ENCODE measurements around the gene LBX2.
A peak's percentile ranks its signal among the peaks of the same experiment; 100 is the strongest.
"Not testable (repeated sequence)": the region's sequence is repeated elsewhere in the genome, so short reads cannot be mapped to it uniquely, and the experiment has no call there.

LBX2 gene

GRCh38 chr2:74470742-74471141 lies 28.7 kb downstream of the LBX2 start:
- not testable (repeated sequence) for H3K27me3 ChIP-seq (ENCODE audit: insufficient read depth, low read length, poor library complexity)
- WGBS (ENCODE audit: extremely low coverage, insufficient coverage, low lambda C conversion rate) = no CpG with 5 or more reads among the region's 12 CpGs

GRCh38 chr2:74464406-74464805 lies 35.0 kb downstream of the LBX2 start:
- no peak overlapping the region for H3K4ac ChIP-seq (ENCODE audit: low read depth, low read length)
- no peak overlapping the region for H3K27ac ChIP-seq (ENCODE audit: low read depth, low read length)
- H3K9ac ChIP-seq (ENCODE audit: low read length) = peak overlapping the region; percentile 97
- H3K18ac ChIP-seq (ENCODE audit: low read length) = no peak overlapping the region
- H3K4me3 ChIP-seq (ENCODE audit: low read length) = peak overlapping the region; percentile 82
- H3K4me2 ChIP-seq (ENCODE audit: low read length) = peak overlapping the region; percentile 93
- H2AK5ac ChIP-seq (ENCODE audit: low read length) = no peak overlapping the region
- H4K5ac ChIP-seq (ENCODE audit: low read length) = no peak overlapping the region
- peak overlapping the region; percentile 98 for H3K56ac ChIP-seq (ENCODE audit: low read length)
- peaks cover 8% of the 10 kb centered on the region for H3K79me2 ChIP-seq (ENCODE audit: control insufficient read depth, insufficient read depth, low read length)
- H2BK5ac ChIP-seq (ENCODE audit: low read length) = no peak overlapping the region
- peaks cover 3% of the 10 kb centered on the region for H3K79me1 ChIP-seq (ENCODE audit: low read length)
- H4K8ac ChIP-seq (ENCODE audit: low read depth, low read length) = no peak overlapping the region
- no peak overlapping the region for H2BK15ac ChIP-seq (replicated peaks; ENCODE audit: low read depth)
- H3K4me1 ChIP-seq (ENCODE audit: control insufficient read depth, low read depth, low read length) = no peaks in the 10 kb centered on the region
- no peak for DNase-seq
- H3K27me3 ChIP-seq (ENCODE audit: insufficient read depth, low read length, poor library complexity) = no peaks in the 10 kb centered on the region
- peaks cover 3% of the 10 kb centered on the region for H3K36me3 ChIP-seq (ENCODE audit: control insufficient read depth, insufficient read depth, low read length)
- H3K23ac ChIP-seq (ENCODE audit: low read length) = peak overlapping the region; percentile 94
- whole genome bisulfite sequencing (ENCODE audit: extremely low coverage, insufficient coverage, low lambda C conversion rate) = no CpG with 5 or more reads among the region's 13 CpGs
- H2BK120ac ChIP-seq (ENCODE audit: low read depth, low read length) = no peak overlapping the region

More at GRCh38 chr2:74470742-74471141, 28.7 kb downstream of the LBX2 start:
- not testable (repeated sequence) for H3K4me3 ChIP-seq (ENCODE audit: low read length); H3K56ac ChIP-seq (ENCODE audit: low read length); H2BK15ac ChIP-seq (replicated peaks; ENCODE audit: low read depth); H3K36me3 ChIP-seq (ENCODE audit: control insufficient read depth, insufficient read depth, low read length); H3K27ac ChIP-seq (ENCODE audit: low read depth, low read length); H3K79me2 ChIP-seq (ENCODE audit: control insufficient read depth, insufficient read depth, low read length); H4K5ac ChIP-seq (ENCODE audit: low read length); H3K9ac ChIP-seq (ENCODE audit: low read length); H2BK5ac ChIP-seq (ENCODE audit: low read length); H3K18ac ChIP-seq (ENCODE audit: low read length); H4K8ac ChIP-seq (ENCODE audit: low read depth, low read length); H2BK120ac ChIP-seq (ENCODE audit: low read depth, low read length); DNase-seq; H3K79me1 ChIP-seq (ENCODE audit: low read length); H3K4me2 ChIP-seq (ENCODE audit: low read length); H3K4ac ChIP-seq (ENCODE audit: low read depth, low read length); H3K23ac ChIP-seq (ENCODE audit: low read length); H3K4me1 ChIP-seq (ENCODE audit: control insufficient read depth, low read depth, low read length); H2AK5ac ChIP-seq (ENCODE audit: low read length)

DNA sequence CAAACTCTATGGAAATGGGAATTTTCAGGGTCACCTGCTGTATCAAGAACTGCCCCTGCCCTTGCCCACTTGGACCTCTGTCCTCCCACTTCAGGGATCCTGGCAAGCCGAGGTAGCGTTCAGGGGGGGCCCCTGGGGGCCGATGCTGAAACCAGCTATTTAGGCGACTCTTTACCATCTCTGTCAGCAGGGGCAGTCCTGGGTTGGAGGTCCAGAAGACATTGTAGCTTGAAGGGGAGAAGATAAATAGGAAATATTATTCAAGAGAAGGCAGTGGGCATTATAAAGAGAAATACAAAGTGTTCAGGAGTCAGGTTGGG lies 36.7 kb downstream of the LBX2 start:
- Histone ChIP-seq H3K9ac (ENCODE audit: low read length) (no peak overlapping the region), H3K4me2 (ENCODE audit: low read length) (no peak overlapping the region), H2BK120ac (ENCODE audit: low read depth, low read length) (no peak overlapping the region), H3K4ac (ENCODE audit: low read depth, low read length) (no peak overlapping the region), H3K23ac (ENCODE audit: low read length) (no peak overlapping the region), H3K4me3 (ENCODE audit: low read length) (no peak overlapping the region), H4K8ac (ENCODE audit: low read depth, low read length) (no peak overlapping the region), H4K5ac (ENCODE audit: low read length) (no peak overlapping the region), H3K79me1 (ENCODE audit: low read length) (peaks cover 10% of the 10 kb centered on the region), H2AK5ac (ENCODE audit: low read length) (no peak overlapping the region), H3K36me3 (ENCODE audit: control insufficient read depth, insufficient read depth, low read length) (peaks cover 3% of the 10 kb centered on the region), H3K4me1 (ENCODE audit: control insufficient read depth, low read depth, low read length) (no peaks in the 10 kb centered on the region), H2BK15ac (replicated peaks; ENCODE audit: low read depth) (no peak overlapping the region), H3K79me2 (ENCODE audit: control insufficient read depth, insufficient read depth, low read length) (peaks cover 15% of the 10 kb centered on the region), H3K27me3 (ENCODE audit: insufficient read depth, low read length, poor library complexity) (no peaks in the 10 kb centered on the region), H3K18ac (ENCODE audit: low read length) (no peak overlapping the region), H3K56ac (ENCODE audit: low read length) (no peak overlapping the region), H2BK5ac (ENCODE audit: low read length) (no peak overlapping the region), H3K27ac (ENCODE audit: low read depth, low read length) (no peak overlapping the region)
- no peak for DNase-seq
- WGBS (ENCODE audit: extremely low coverage, insufficient coverage, low lambda C conversion rate) = no CpG with 5 or more reads among the region's 4 CpGs

GRCh38 chr2:74462054-74462785 lies 37.2 kb downstream of the LBX2 start:
- Histone ChIP-seq H2BK120ac (ENCODE audit: low read depth, low read length) (no peak overlapping the region), H2BK15ac (replicated peaks; ENCODE audit: low read depth) (no peak overlapping the region), H3K4ac (ENCODE audit: low read depth, low read length) (no peak overlapping the region), H4K5ac (ENCODE audit: low read length) (no peak overlapping the region), H3K36me3 (ENCODE audit: control insufficient read depth, insufficient read depth, low read length) (peaks cover 3% of the 10 kb centered on the region), H3K4me1 (ENCODE audit: control insufficient read depth, low read depth, low read length) (no peaks in the 10 kb centered on the region), H3K23ac (ENCODE audit: low read length) (no peak overlapping the region), H3K79me2 (ENCODE audit: control insufficient read depth, insufficient read depth, low read length) (peaks cover 15% of the 10 kb centered on the region), H3K4me2 (ENCODE audit: low read length) (no peak overlapping the region), H2AK5ac (ENCODE audit: low read length) (no peak overlapping the region), H3K27me3 (ENCODE audit: insufficient read depth, low read length, poor library complexity) (no peaks in the 10 kb centered on the region), H3K27ac (ENCODE audit: low read depth, low read length) (no peak overlapping the region), H2BK5ac (ENCODE audit: low read length) (no peak overlapping the region), H3K79me1 (ENCODE audit: low read length) (peaks cover 10% of the 10 kb centered on the region), H3K56ac (ENCODE audit: low read length) (no peak overlapping the region), H4K8ac (ENCODE audit: low read depth, low read length) (no peak overlapping the region), H3K18ac (ENCODE audit: low read length) (no peak overlapping the region), H3K4me3 (ENCODE audit: low read length) (no peak overlapping the region), H3K9ac (ENCODE audit: low read length) (no peak overlapping the region)
- no CpG with 5 or more reads among the region's 20 CpGs for WGBS (ENCODE audit: extremely low coverage, insufficient coverage, low lambda C conversion rate)
- no peak for DNase-seq

DNA sequence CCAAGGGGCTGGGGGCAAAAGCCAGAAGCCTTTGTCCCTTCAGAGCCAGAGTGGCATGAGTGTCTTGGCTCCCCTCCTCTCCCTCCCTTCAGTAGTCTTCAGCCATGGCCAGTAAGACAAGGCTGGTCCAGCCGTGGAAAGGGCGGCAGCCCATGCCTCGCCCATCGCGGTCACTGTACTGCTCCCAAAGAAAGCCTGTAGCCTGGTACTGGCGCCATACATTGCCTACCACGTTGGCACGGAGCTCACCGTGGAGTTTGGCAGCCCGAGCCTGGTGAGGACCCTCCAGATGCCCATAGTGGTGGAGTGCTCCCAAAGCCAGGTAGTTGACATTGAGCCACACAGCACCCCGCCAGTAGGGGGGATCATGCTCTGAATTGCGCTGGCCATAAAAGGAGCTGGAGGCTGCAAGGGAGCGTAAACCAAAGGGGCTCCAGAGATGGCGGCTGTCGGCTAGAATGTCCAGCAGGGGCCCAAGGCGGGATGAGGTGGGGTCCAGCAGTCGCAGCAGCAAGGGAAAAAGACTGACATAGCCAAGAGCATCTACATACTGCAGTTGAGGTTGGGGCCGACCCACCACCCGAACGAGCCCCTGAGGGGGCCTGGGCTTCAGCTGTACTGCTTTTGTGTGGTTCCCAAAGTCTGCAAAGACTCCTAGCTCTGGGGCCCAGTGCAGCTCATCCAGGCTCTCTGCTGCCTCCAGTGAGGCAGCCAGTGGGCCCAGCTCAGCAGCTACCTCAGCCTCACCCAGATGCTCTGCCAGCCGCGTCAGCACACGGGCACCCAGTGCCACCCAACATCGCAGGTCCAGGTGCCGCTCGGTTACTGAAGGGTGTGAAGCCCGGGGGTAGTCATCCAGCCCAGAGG lies 38.0 kb downstream of the LBX2 start:
- WGBS (ENCODE audit: extremely low coverage, insufficient coverage, low lambda C conversion rate) = no CpG with 5 or more reads among the region's 27 CpGs
- H2BK15ac ChIP-seq (replicated peaks; ENCODE audit: low read depth) = no peak overlapping the region
- no peak overlapping the region for H4K8ac ChIP-seq (ENCODE audit: low read depth, low read length)
- H2BK5ac ChIP-seq (ENCODE audit: low read length) = no peak overlapping the region
- peaks cover 10% of the 10 kb centered on the region for H3K79me1 ChIP-seq (ENCODE audit: low read length)
- H3K18ac ChIP-seq (ENCODE audit: low read length) = no peak overlapping the region
- H3K4ac ChIP-seq (ENCODE audit: low read depth, low read length) = no peak overlapping the region
- no peak overlapping the region for H3K4me3 ChIP-seq (ENCODE audit: low read length)
- H4K5ac ChIP-seq (ENCODE audit: low read length) = no peak overlapping the region
- H3K27ac ChIP-seq (ENCODE audit: low read depth, low read length) = no peak overlapping the region
- no peak overlapping the region for H3K9ac ChIP-seq (ENCODE audit: low read length)
- no peak overlapping the region for H2BK120ac ChIP-seq (ENCODE audit: low read depth, low read length)
- peaks cover 3% of the 10 kb centered on the region for H3K36me3 ChIP-seq (ENCODE audit: control insufficient read depth, insufficient read depth, low read length)
- H3K56ac ChIP-seq (ENCODE audit: low read length) = no peak overlapping the region
- H3K4me2 ChIP-seq (ENCODE audit: low read length) = no peak overlapping the region
- H2AK5ac ChIP-seq (ENCODE audit: low read length) = no peak overlapping the region
- DNase-seq = peak; percentile 70
- H3K23ac ChIP-seq (ENCODE audit: low read length) = no peak overlapping the region
- peaks cover 4% of the 10 kb centered on the region for H3K4me1 ChIP-seq (ENCODE audit: control insufficient read depth, low read depth, low read length)
- H3K79me2 ChIP-seq (ENCODE audit: control insufficient read depth, insufficient read depth, low read length) = peaks cover 15% of the 10 kb centered on the region
- H3K27me3 ChIP-seq (ENCODE audit: insufficient read depth, low read length, poor library complexity) = no peaks in the 10 kb centered on the region
